GM19240 (cell line): Measurements from ENCODE around the gene TMSB4X.

ENCODE experiments used
- DNase-seq: peaks from one replicate; pipeline ENCODE4 v3.0.0; 2011; ENCODE audit warnings: low spot score; ENCODE audit not compliant: insufficient read length

Gene TMSB4X

DNA sequence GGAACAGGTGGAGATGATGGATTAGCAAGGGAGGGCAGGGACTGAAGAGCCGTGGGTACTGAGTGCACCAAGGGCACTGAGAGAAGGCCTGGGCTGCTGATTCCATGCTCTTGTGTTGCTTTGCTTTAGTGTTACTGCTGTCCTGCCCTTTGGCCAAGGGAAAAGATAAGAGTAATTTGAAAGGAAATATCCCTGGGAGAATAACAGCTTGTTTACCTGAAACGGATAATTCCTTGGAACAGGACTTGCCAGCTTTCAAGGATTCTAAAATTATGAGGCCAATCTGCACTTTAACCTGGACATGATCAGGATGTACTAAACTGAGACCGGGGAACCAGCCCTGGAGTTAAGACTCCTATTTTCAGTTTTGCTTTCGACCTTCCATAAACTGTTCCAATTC lies 49.1 kb downstream of the TMSB4X start:
- DNase-seq = no peak

DNA sequence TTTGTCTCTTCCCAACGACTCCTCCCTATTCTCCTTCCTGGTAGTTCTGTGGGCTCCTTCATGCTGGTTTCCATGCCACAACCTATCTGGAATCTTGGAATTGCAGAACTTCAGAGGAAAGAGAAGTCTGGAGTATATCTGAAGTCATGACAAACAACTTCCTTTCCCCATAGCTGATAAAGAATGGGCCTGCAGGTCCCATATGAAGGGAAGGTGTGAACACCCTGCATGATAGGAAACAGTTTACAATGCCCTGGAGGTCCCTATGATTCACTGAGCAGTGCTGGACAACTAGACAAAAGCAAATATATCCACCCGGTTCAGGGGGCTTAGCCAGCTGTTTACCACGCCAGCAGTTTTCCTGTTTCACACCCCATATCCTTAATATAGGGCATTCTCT lies 50.1 kb downstream of the TMSB4X start:
- DNase-seq = no peak
